Mesenchymal stem cell (in vitro differentiated cells and primary cell): ENCODE data around the gene ZNF655.
"Not testable (repeated sequence)": the region's sequence is repeated elsewhere in the genome, so short reads cannot be mapped to it uniquely, and the experiment has no call there.

Experiments
- DNase-seq: peaks from one replicate; pipeline ENCODE4 v3.0.0-alpha.2; 2013
- H2AFZ ChIP-seq: one replicate; pipeline ENCODE4 v1.6.1; 2013; ENCODE audit warnings: low read depth, mild to moderate bottlenecking, control low read depth, inconsistent platforms, low read length, moderate library complexity
- H2AK5ac ChIP-seq: 2 replicates; pipeline ENCODE4 v1.6.1; 2013; ENCODE audit warnings: low read length, moderate library complexity, mild to moderate bottlenecking, inconsistent platforms; ENCODE audit not compliant: severe bottlenecking
- H2BK120ac ChIP-seq: one replicate; pipeline ENCODE4 v1.6.1; 2013; ENCODE audit warnings: low read depth, mild to moderate bottlenecking, inconsistent platforms, low read length, moderate library complexity
- H2BK12ac ChIP-seq, 2 experiments: one replicate each; pipeline ENCODE4 v1.6.1; 2013; ENCODE audit warnings: inconsistent platforms in 2 of 2, low read length in 2 of 2, mild to moderate bottlenecking in 2 of 2, moderate library complexity in 2 of 2, control low read depth in 1 of 2
- H2BK15ac ChIP-seq: one replicate; pipeline ENCODE4 v1.6.1; 2013; ENCODE audit warnings: mild to moderate bottlenecking, low read depth, inconsistent platforms; ENCODE audit not compliant: poor library complexity, severe bottlenecking
- H2BK5ac ChIP-seq: 2 replicates; pipeline ENCODE4 v1.6.1; 2013; ENCODE audit warnings: low read depth, mild to moderate bottlenecking, low read length, control low read depth, inconsistent platforms; ENCODE audit not compliant: poor library complexity, severe bottlenecking
- H3K14ac ChIP-seq, 2 experiments: one replicate each; pipeline ENCODE4 v1.6.1; 2013; ENCODE audit warnings: inconsistent platforms in 2 of 2, low read length in 2 of 2, control low read depth in 1 of 2, mild to moderate bottlenecking in 1 of 2, moderate library complexity in 1 of 2
- H3K18ac ChIP-seq, 2 experiments: one replicate each; pipeline ENCODE4 v1.6.1; 2013; ENCODE audit warnings: inconsistent platforms in 2 of 2, low read length in 2 of 2, control low read depth in 1 of 2, low read depth in 1 of 2, mild to moderate bottlenecking in 1 of 2
- H3K23ac ChIP-seq, 2 experiments: one replicate each; pipeline ENCODE4 v1.6.1; 2013; ENCODE audit warnings: inconsistent platforms in 2 of 2, low read length in 2 of 2, mild to moderate bottlenecking in 2 of 2, moderate library complexity in 2 of 2, control low read depth in 1 of 2
- H3K27ac ChIP-seq: 2 replicates; pipeline ENCODE4 v1.5.1; 2013; ENCODE audit warnings: mild to moderate bottlenecking, moderate library complexity, low read length, control low read depth, inconsistent platforms; ENCODE audit not compliant: poor library complexity, severe bottlenecking
- H3K27me3 ChIP-seq, 2 experiments: 2 replicates each; pipeline versions ENCODE4 v1.6.1 to v1.7.0; 2013; ENCODE audit warnings: low read length in 2 of 2, mild to moderate bottlenecking in 2 of 2, moderate library complexity in 2 of 2, control low read depth in 1 of 2, inconsistent platforms in 1 of 2; ENCODE audit not compliant: control insufficient read depth in 1 of 2, insufficient read depth in 1 of 2
- H3K36me3 ChIP-seq, 2 experiments: 2 replicates each; pipeline versions ENCODE4 v1.6.1 to v1.7.0; 2013; ENCODE audit warnings: low read length in 2 of 2, control low read depth in 1 of 2, inconsistent platforms in 1 of 2, low read depth in 1 of 2, mild to moderate bottlenecking in 1 of 2; ENCODE audit not compliant: insufficient read depth in 2 of 2, control insufficient read depth in 1 of 2
- H3K4ac ChIP-seq, 2 experiments: one replicate each; pipeline ENCODE4 v1.6.1; 2013; ENCODE audit warnings: inconsistent platforms in 2 of 2, low read length in 2 of 2, mild to moderate bottlenecking in 2 of 2, moderate library complexity in 2 of 2, control low read depth in 1 of 2, low read depth in 1 of 2
- H3K4me1 ChIP-seq: 2 replicates; pipeline ENCODE4 v1.6.1; 2013; ENCODE audit warnings: low read depth, low read length, control low read depth; ENCODE audit not compliant: control insufficient read depth, insufficient read depth
- H3K4me2 ChIP-seq: 2 replicates; pipeline ENCODE4 v1.6.1; 2013; ENCODE audit warnings: low read length, mild to moderate bottlenecking, inconsistent platforms; ENCODE audit not compliant: poor library complexity, severe bottlenecking
- H3K4me3 ChIP-seq, 2 experiments: 2 replicates each; pipeline versions ENCODE4 v1.5.1 to v1.7.0; 2013; ENCODE audit warnings: low read length in 2 of 2, mild to moderate bottlenecking in 2 of 2, control low read depth in 1 of 2, low read depth in 1 of 2; ENCODE audit not compliant: insufficient read depth in 1 of 2
- H3K79me1 ChIP-seq: replicated peaks from 2 replicates; pipeline ENCODE4 v1.6.1; 2013; ENCODE audit warnings: mild to moderate bottlenecking, control low read depth, low read length, inconsistent platforms; ENCODE audit not compliant: poor library complexity, severe bottlenecking
- H3K9ac ChIP-seq: 2 replicates; pipeline ENCODE4 v1.7.0; 2013; ENCODE audit warnings: mild to moderate bottlenecking, low read length, moderate library complexity
- H3K9me3 ChIP-seq: 2 replicates; pipeline ENCODE4 v1.7.0; 2013; ENCODE audit warnings: mild to moderate bottlenecking, low read length; ENCODE audit not compliant: control insufficient read depth
- H4K8ac ChIP-seq: one replicate; pipeline ENCODE4 v1.6.1; 2013; ENCODE audit warnings: inconsistent platforms, mild to moderate bottlenecking, low read length, moderate library complexity
- H4K91ac ChIP-seq: one replicate; pipeline ENCODE4 v1.6.1; 2013; ENCODE audit warnings: mild to moderate bottlenecking, low read length, inconsistent platforms
- WGBS: methylation state at CpG from one replicate; pipeline ENCODE4 v1.1.7; 2013; ENCODE audit warnings: mixed read lengths; 5-methylcytosine and 5-hydroxymethylcytosine counted together

ZNF655 gene

GRCh38 chr7:99579956-99580777 lies 21.7 kb downstream of the ZNF655 start:
- Histone ChIP-seq H3K79me1 (peaks cover 4% of the 10 kb centered on the region), H3K23ac (peak overlapping the region in 1 of 2 experiments; percentile 3), H3K9me3 (no peaks in the 10 kb centered on the region), H4K8ac (peak overlapping the region; percentile 29), H3K9ac (peak overlapping the region; percentile 86), H2BK12ac (no peak overlapping the region), H3K18ac (peak overlapping the region; percentile 6 to 26), H4K91ac (peak overlapping the region; percentile 27), H2AFZ (peak overlapping the region; percentile 19), H3K4me2 (peak overlapping the region; percentile 80), H2BK5ac (no peak overlapping the region), H2AK5ac (no peak overlapping the region), H3K27me3 (no peaks in the 10 kb centered on the region), H3K27ac (no peak overlapping the region), H3K4me3 (peak overlapping the region; percentile 51 to 92), H3K4me1 (peaks cover 6% of the 10 kb centered on the region), H2BK15ac (no peak overlapping the region), H3K14ac (peak overlapping the region in 1 of 2 experiments; percentile 9), H3K4ac (peak overlapping the region in 1 of 2 experiments; percentile 49), H2BK120ac (no peak overlapping the region), H3K36me3 (peaks cover 1 to 3% of the 10 kb centered on the region in 2 experiments)
- WGBS = 7% methylated on average over 45 of the region's 54 CpGs
- peak; percentile 45 for DNase-seq

GRCh38 chr7:99580778-99581332 lies 22.4 kb downstream of the ZNF655 start:
- H4K8ac ChIP-seq, H3K36me3 ChIP-seq, H2BK12ac ChIP-seq, H3K23ac ChIP-seq, DNase-seq, H3K14ac ChIP-seq, H2AK5ac ChIP-seq, H2BK120ac ChIP-seq, H3K27me3 ChIP-seq, H3K27ac ChIP-seq, H3K9me3 ChIP-seq, H3K4ac ChIP-seq, H3K79me1 ChIP-seq, H2BK5ac ChIP-seq, H4K91ac ChIP-seq, H2BK15ac ChIP-seq, H3K4me1 ChIP-seq, H3K18ac ChIP-seq: not testable (repeated sequence)
- Histone ChIP-seq H2AFZ (peak overlapping the region; percentile 19), H3K4me2 (peak overlapping the region; percentile 80), H3K9ac (peak overlapping the region; percentile 86), H3K4me3 (peak overlapping the region; percentile 51 to 92)
- 24% methylated on average over 2 of the region's 4 CpGs for WGBS

GRCh38 chr7:99588868-99589267 lies 30.4 kb downstream of the ZNF655 start:
- no CpG with 5 or more reads among the region's 3 CpGs for WGBS
- H2AFZ ChIP-seq = no peak overlapping the region
- H3K23ac ChIP-seq = no peak overlapping the region
- H3K4me2 ChIP-seq = no peak overlapping the region
- H2AK5ac ChIP-seq = no peak overlapping the region
- no peak overlapping the region for H3K14ac ChIP-seq
- no peak overlapping the region for H2BK5ac ChIP-seq
- DNase-seq = no peak
- no peak overlapping the region for H4K91ac ChIP-seq
- no peaks in the 10 kb centered on the region for H3K9me3 ChIP-seq
- H3K4me1 ChIP-seq = no peaks in the 10 kb centered on the region
- no peak overlapping the region for H3K4me3 ChIP-seq
- no peak overlapping the region for H3K27ac ChIP-seq
- no peak overlapping the region for H2BK12ac ChIP-seq
- H4K8ac ChIP-seq = no peak overlapping the region
- no peaks in the 10 kb centered on the region for H3K79me1 ChIP-seq
- no peak overlapping the region for H2BK15ac ChIP-seq
- no peaks in the 10 kb centered on the region for H3K36me3 ChIP-seq
- H3K18ac ChIP-seq = no peak overlapping the region
- H2BK120ac ChIP-seq = no peak overlapping the region
- H3K9ac ChIP-seq = no peak overlapping the region
- H3K27me3 ChIP-seq = no peaks in the 10 kb centered on the region
- no peak overlapping the region for H3K4ac ChIP-seq

GRCh38 chr7:99594948-99595745 lies 36.7 kb downstream of the ZNF655 start:
- H2BK12ac ChIP-seq = no peak overlapping the region
- H3K14ac ChIP-seq = no peak overlapping the region
- no peak overlapping the region for H4K91ac ChIP-seq
- no peak overlapping the region for H3K23ac ChIP-seq
- H3K4ac ChIP-seq = no peak overlapping the region
- no peak overlapping the region for H2AFZ ChIP-seq
- no peak overlapping the region for H4K8ac ChIP-seq
- H3K4me1 ChIP-seq = no peaks in the 10 kb centered on the region
- no peak overlapping the region for H3K18ac ChIP-seq
- H2BK15ac ChIP-seq = no peak overlapping the region
- H2BK120ac ChIP-seq = no peak overlapping the region
- WGBS = 100% methylated on average over 1 of the region's 7 CpGs
- H3K9me3 ChIP-seq = no peaks in the 10 kb centered on the region
- no peak overlapping the region for H3K27ac ChIP-seq
- no peaks in the 10 kb centered on the region for H3K27me3 ChIP-seq
- no peaks in the 10 kb centered on the region for H3K79me1 ChIP-seq
- H3K4me2 ChIP-seq = no peak overlapping the region
- H3K9ac ChIP-seq = no peak overlapping the region
- DNase-seq = no peak
- no peak overlapping the region for H3K4me3 ChIP-seq
- H2AK5ac ChIP-seq = no peak overlapping the region
- H3K36me3 ChIP-seq = peaks cover 0 to 5% of the 10 kb centered on the region in 2 experiments
- no peak overlapping the region for H2BK5ac ChIP-seq
